Liver (tissue), 9 donors: ENCODE measurements around the gene ZNF8. TPM values are rescaled to one million over a fixed set of nuclear protein-coding genes. Genes with fewer than 3 reads are reported as not detected.
A peak's percentile ranks its signal among the peaks of the same experiment; 100 is the strongest.
"Not testable (repeated sequence)": the region's sequence is repeated elsewhere in the genome, so short reads cannot be mapped to it uniquely, and the experiment has no call there.

ENCODE experiments used
- DNase-seq: peaks from one replicate; pipeline ENCODE4 v3.0.0-alpha.2; 2017; ENCODE audit warnings: low spot score
- H3K27ac ChIP-seq, 2 donors: one replicate each; pipeline ENCODE4 v1.7.0; 2013; ENCODE audit warnings: inconsistent platforms in 2 of 2, low read length in 2 of 2, control low read depth in 1 of 2, low read depth in 1 of 2, mild to moderate bottlenecking in 1 of 2
- H3K27me3 ChIP-seq, 4 donors: one replicate each; pipeline versions ENCODE4 v1.6.1 to v1.7.0; 2013; ENCODE audit warnings: low read length in 3 of 4, inconsistent platforms in 1 of 4, mild to moderate bottlenecking in 1 of 4, moderate library complexity in 1 of 4; ENCODE audit not compliant: control insufficient read depth in 4 of 4, insufficient read depth in 4 of 4
- H3K36me3 ChIP-seq, 4 donors: one replicate each; pipeline versions ENCODE4 v1.6.1 to v1.7.0; 2013; ENCODE audit warnings: low read length in 3 of 4, mild to moderate bottlenecking in 3 of 4, low read depth in 1 of 4, moderate library complexity in 1 of 4; ENCODE audit not compliant: control insufficient read depth in 4 of 4, insufficient read depth in 3 of 4
- H3K4me1 ChIP-seq, 4 donors: one replicate each; pipeline versions ENCODE4 v1.6.1 to v1.7.0; 2013; ENCODE audit warnings: low read length in 3 of 4, mild to moderate bottlenecking in 3 of 4, moderate library complexity in 1 of 4; ENCODE audit not compliant: control insufficient read depth in 4 of 4, insufficient read depth in 4 of 4
- H3K4me3 ChIP-seq, 3 donors: one replicate each; pipeline versions ENCODE4 v1.6.1 to v1.7.0; 2013; ENCODE audit warnings: low read length in 3 of 3, control low read depth in 1 of 3, low read depth in 1 of 3, mild to moderate bottlenecking in 1 of 3
- H3K9ac ChIP-seq, 2 donors: one replicate each; pipeline ENCODE4 v1.7.0; 2013; ENCODE audit warnings: low read length in 2 of 2, mild to moderate bottlenecking in 2 of 2, moderate library complexity in 2 of 2, control low read depth in 1 of 2, low read depth in 1 of 2
- H3K9me3 ChIP-seq, 4 donors: one replicate each; pipeline versions ENCODE4 v1.6.1 to v1.7.0; 2013; ENCODE audit warnings: low read length in 3 of 4; ENCODE audit not compliant: control insufficient read depth in 4 of 4
- ATF3 ChIP-seq: IDR thresholded peaks from 2 replicates; pipeline ENCODE4 v1.6.1; 2016; ENCODE audit warnings: antibody characterized with exemption
- EGR1 ChIP-seq, 2 donors: IDR thresholded peaks; 2 replicates each; pipeline ENCODE4 v1.6.1; 2016 to 2018; ENCODE audit warnings: antibody characterized with exemption in 2 of 2, low read depth in 2 of 2
- FOXA1 ChIP-seq: IDR thresholded peaks from 2 replicates; pipeline ENCODE4 v1.6.1; 2016; ENCODE audit warnings: antibody characterized with exemption
- GABPA ChIP-seq, 2 donors: IDR thresholded peaks in 1 of 2; conservative IDR thresholded peaks in 1 of 2; 2 replicates each; pipeline ENCODE4 v1.6.1; 2016; ENCODE audit warnings: antibody characterized with exemption in 2 of 2, mild to moderate bottlenecking in 1 of 2, moderate library complexity in 1 of 2
- HNF4A ChIP-seq, 2 donors: conservative IDR thresholded peaks; 2 replicates each; pipeline ENCODE4 v1.6.1; 2016; ENCODE audit warnings: antibody characterized with exemption in 2 of 2, mild to moderate bottlenecking in 2 of 2
- RAD21 ChIP-seq, 2 donors: IDR thresholded peaks; 2 replicates each; pipeline ENCODE4 v1.6.1; 2016; ENCODE audit warnings: antibody characterized with exemption in 2 of 2, mild to moderate bottlenecking in 2 of 2
- RXRA ChIP-seq, 2 donors: IDR thresholded peaks; 2 replicates each; pipeline ENCODE4 v1.6.1; 2017 to 2018; ENCODE audit warnings: antibody characterized with exemption in 2 of 2, mild to moderate bottlenecking in 1 of 2
- SP1 ChIP-seq: IDR thresholded peaks from 2 replicates; pipeline ENCODE4 v1.6.1; 2018; ENCODE audit warnings: antibody characterized with exemption, mild to moderate bottlenecking
- YY1 ChIP-seq: IDR thresholded peaks from 2 replicates; pipeline ENCODE4 v1.6.1; 2016; ENCODE audit warnings: antibody characterized with exemption, mild to moderate bottlenecking
- WGBS: extraction: QIAGEN DNeasy Blood & Tissue Kit; methylation state at CpG from one replicate; pipeline ENCODE4 v1.1.7; 2013; 5-methylcytosine and 5-hydroxymethylcytosine counted together
- polyA plus RNA-seq, 2 donors: library from polyadenylated mRNA; stranded (reverse) in 1 of 2; unstranded in 1 of 2; fragments of 200-250 nt in 1 of 2; fragments of >200 nt in 1 of 2; fragmentation: Nextera tagmentation in 1 of 2; extraction: Ambion mirVana in 1 of 2; gene quantifications; one replicate each; pipeline versions ENCODE4 v1.2.1 to v1.2.3, GENCODE V29; 2013 to 2015
- total RNA-seq, 2 donors: library from RNA; depleted of rRNA; stranded (reverse); fragments of >200 nt; gene quantifications; one replicate each; pipeline ENCODE4 v1.2.3, GENCODE V29; 2014
- TF ChIP-seq, protein P1 (sequence below): IDR thresholded peaks from 2 replicates; pipeline ENCODE4 v1.6.1; 2016; ENCODE audit warnings: antibody characterized with exemption
- TF ChIP-seq, protein P2 (sequence below): IDR thresholded peaks from 2 replicates; pipeline ENCODE4 v1.6.1; 2016; ENCODE audit warnings: antibody characterized with exemption, mild to moderate bottlenecking
- TF ChIP-seq, protein P3 (sequence below): IDR thresholded peaks from 2 replicates; pipeline ENCODE4 v1.6.1; 2016; ENCODE audit warnings: antibody characterized with exemption
- donor health status: healthy.
- donor health status: healthy.
- donor health status: healthy.
- donor health status: healthy.
- donor health status: healthy.

Gene ZNF8
- total and polyA plus RNA-seq, 4 donors: 0.37 to 4.6 (median 1.6) TPM

GRCh38 chr19:58346961-58347929 is 68.5 kb downstream of the ZNF8 start:
- DNase-seq: peak; percentile 73

DNA sequence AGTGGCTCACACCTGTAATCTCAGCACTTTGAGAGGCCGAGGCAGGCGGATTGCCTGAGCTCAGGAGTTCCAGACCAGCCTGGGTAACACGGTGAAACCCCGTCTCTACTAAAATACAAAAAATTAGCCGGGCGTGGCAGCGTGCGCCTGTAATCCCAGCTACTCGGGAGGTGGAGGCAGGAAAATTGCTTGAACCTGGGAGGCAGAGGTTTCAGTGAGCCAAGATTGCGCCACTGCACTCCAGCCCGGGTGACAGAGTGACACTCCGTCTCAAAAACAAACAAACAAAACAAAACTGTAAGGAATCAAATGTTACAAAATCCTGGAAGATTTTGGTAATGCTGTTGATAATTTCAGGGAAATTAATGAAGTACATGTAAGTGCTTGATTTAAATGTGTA is 69.3 kb downstream of the ZNF8 start:
- H3K36me3 ChIP-seq, H3K27me3 ChIP-seq, DNase-seq, H3K9me3 ChIP-seq, H3K9ac ChIP-seq: not testable (repeated sequence)
- 41% methylated on average over 12 of the region's 12 CpGs for WGBS
- Histone ChIP-seq H3K27ac (peak overlapping the region; percentile 41 to 68), H3K4me1 (peaks cover 14 to 53% (median 44%) of the 10 kb centered on the region in 4 donors), H3K4me3 (peak overlapping the region in 1 of 3 donors; percentile 43)
- TF ChIP-seq RAD21 (IDR thresholded peaks at IDR 0.05) (peak in 1 of 2 donors; percentile 8), SP1 (peak; percentile 8), RXRA (IDR thresholded peaks at IDR 0.05) (peak; percentile 23 to 44), HNF4A (conservative IDR thresholded peaks at IDR 0.05) (peak; percentile 47 to 61)

More at GRCh38 chr19:58346961-58347929, 68.5 kb downstream of the ZNF8 start:
- no peak overlapping the region for H3K9ac ChIP-seq
- no peaks in the 10 kb centered on the region for H3K27me3 ChIP-seq
- H3K4me3 ChIP-seq: peak overlapping the region in 1 of 3 donors; percentile 43
- no peaks in the 10 kb centered on the region for H3K9me3 ChIP-seq
- peaks cover 0 to 6% (median 2%) of the 10 kb centered on the region in 4 donors for H3K36me3 ChIP-seq
- H3K27ac ChIP-seq: peak overlapping the region; percentile 20 to 68
- TF ChIP-seq ATF3 (no peak), GABPA (IDR thresholded peaks at IDR 0.05 in 1 of 2, conservative IDR thresholded peaks at IDR 0.05 in 1 of 2) (no peak), RAD21 (IDR thresholded peaks at IDR 0.05) (no peak), SP1 (no peak), HNF4A (conservative IDR thresholded peaks at IDR 0.05) (no peak), YY1 (no peak), EGR1 (IDR thresholded peaks at IDR 0.05; ENCODE audit: low read depth in 2 of 2) (no peak), FOXA1 (no peak)
- TF ChIP-seq, protein P1, sequence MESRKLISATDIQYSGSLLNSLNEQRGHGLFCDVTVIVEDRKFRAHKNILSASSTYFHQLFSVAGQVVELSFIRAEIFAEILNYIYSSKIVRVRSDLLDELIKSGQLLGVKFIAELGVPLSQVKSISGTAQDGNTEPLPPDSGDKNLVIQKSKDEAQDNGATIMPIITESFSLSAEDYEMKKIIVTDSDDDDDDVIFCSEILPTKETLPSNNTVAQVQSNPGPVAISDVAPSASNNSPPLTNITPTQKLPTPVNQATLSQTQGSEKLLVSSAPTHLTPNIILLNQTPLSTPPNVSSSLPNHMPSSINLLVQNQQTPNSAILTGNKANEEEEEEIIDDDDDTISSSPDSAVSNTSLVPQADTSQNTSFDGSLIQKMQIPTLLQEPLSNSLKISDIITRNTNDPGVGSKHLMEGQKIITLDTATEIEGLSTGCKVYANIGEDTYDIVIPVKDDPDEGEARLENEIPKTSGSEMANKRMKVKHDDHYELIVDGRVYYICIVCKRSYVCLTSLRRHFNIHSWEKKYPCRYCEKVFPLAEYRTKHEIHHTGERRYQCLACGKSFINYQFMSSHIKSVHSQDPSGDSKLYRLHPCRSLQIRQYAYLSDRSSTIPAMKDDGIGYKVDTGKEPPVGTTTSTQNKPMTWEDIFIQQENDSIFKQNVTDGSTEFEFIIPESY: no peak
- TF ChIP-seq, protein P2, sequence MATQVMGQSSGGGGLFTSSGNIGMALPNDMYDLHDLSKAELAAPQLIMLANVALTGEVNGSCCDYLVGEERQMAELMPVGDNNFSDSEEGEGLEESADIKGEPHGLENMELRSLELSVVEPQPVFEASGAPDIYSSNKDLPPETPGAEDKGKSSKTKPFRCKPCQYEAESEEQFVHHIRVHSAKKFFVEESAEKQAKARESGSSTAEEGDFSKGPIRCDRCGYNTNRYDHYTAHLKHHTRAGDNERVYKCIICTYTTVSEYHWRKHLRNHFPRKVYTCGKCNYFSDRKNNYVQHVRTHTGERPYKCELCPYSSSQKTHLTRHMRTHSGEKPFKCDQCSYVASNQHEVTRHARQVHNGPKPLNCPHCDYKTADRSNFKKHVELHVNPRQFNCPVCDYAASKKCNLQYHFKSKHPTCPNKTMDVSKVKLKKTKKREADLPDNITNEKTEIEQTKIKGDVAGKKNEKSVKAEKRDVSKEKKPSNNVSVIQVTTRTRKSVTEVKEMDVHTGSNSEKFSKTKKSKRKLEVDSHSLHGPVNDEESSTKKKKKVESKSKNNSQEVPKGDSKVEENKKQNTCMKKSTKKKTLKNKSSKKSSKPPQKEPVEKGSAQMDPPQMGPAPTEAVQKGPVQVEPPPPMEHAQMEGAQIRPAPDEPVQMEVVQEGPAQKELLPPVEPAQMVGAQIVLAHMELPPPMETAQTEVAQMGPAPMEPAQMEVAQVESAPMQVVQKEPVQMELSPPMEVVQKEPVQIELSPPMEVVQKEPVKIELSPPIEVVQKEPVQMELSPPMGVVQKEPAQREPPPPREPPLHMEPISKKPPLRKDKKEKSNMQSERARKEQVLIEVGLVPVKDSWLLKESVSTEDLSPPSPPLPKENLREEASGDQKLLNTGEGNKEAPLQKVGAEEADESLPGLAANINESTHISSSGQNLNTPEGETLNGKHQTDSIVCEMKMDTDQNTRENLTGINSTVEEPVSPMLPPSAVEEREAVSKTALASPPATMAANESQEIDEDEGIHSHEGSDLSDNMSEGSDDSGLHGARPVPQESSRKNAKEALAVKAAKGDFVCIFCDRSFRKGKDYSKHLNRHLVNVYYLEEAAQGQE: no peak
- TF ChIP-seq, protein P3, sequence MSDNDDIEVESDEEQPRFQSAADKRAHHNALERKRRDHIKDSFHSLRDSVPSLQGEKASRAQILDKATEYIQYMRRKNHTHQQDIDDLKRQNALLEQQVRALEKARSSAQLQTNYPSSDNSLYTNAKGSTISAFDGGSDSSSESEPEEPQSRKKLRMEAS: no peak
- peaks cover 14 to 48% (median 41%) of the 10 kb centered on the region in 4 donors for H3K4me1 ChIP-seq
- 47% methylated on average over 82 of the region's 82 CpGs for WGBS
